ENCODE data around the gene SH3PXD2B. TPM values are rescaled to one million over a fixed set of nuclear protein-coding genes. Genes with fewer than 3 reads are reported as not detected.

Gene SH3PXD2B
- total and polyA plus RNA-seq, 10 of the 15 experiments (the other 5 are each of a cell fraction or from before 2014, with no cell fraction given) = 0.05 to 1.6 (median 0.57) TPM

DNA sequence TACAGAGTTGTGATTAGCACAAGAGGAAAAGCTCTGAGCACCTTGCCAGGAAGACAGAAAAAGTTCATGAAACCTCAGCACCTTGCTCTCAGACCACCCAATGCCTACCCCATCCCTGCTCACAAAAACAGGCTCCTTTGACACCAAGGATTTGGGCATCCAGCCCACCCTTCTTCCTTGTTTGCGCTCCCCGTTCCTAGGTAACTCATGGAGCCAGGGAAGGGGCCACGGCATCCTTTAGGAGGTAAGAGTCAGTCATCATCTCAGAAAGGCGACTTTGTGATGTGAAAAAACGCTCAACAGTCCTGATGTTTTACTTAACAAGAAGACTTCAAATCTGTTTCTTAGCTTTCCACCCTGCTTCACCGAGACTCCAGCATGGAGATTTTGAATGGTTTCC is 29.5 kb downstream of the SH3PXD2B start (continued):
- TF ChIP-seq, protein P1, sequence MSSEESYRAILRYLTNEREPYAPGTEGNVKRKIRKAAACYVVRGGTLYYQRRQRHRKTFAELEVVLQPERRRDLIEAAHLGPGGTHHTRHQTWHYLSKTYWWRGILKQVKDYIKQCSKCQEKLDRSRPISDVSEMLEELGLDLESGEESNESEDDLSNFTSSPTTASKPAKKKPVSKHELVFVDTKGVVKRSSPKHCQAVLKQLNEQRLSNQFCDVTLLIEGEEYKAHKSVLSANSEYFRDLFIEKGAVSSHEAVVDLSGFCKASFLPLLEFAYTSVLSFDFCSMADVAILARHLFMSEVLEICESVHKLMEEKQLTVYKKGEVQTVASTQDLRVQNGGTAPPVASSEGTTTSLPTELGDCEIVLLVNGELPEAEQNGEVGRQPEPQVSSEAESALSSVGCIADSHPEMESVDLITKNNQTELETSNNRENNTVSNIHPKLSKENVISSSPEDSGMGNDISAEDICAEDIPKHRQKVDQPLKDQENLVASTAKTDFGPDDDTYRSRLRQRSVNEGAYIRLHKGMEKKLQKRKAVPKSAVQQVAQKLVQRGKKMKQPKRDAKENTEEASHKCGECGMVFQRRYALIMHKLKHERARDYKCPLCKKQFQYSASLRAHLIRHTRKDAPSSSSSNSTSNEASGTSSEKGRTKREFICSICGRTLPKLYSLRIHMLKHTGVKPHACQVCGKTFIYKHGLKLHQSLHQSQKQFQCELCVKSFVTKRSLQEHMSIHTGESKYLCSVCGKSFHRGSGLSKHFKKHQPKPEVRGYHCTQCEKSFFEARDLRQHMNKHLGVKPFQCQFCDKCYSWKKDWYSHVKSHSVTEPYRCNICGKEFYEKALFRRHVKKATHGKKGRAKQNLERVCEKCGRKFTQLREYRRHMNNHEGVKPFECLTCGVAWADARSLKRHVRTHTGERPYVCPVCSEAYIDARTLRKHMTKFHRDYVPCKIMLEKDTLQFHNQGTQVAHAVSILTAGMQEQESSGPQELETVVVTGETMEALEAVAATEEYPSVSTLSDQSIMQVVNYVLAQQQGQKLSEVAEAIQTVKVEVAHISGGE (CRISPR knock-in tag; IDR thresholded peaks at IDR 0.05) = no peak

DNA sequence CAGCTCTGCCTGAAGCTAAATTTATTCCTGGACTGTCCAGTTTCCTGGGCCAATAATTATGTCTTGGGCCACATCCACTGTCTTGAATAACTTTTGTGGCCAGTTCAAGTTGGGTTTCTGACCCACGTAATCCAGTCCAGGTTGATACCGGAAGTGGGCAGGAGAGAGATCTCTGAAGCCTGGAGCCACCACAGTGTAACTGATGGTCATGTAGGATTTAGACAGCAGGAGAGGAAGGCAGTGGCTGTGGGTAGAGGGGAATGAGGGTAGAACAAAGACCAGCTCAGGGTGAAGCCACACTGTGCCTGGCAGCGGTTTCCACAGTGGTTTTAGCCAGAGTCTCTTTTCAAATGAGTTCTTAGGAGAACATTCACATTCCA is 30.2 kb downstream of the SH3PXD2B start:
- no peaks in the 10 kb centered on the region for H3K79me2 ChIP-seq (ENCODE audit: control insufficient read depth, insufficient read depth, low read length)
- FAIRE-seq (no peak), ATAC-seq (no peak), DNase-seq (ENCODE audit: low read depth, low spot score) (no peak)
- ChIA-PET CTCF (no interaction called here), POLR2A (no interaction called here), RAD21 (ENCODE audit: unreplicated experiment) (interaction anchor here (0.5 kb wide), 1 partner anchor 109 kb away, joined by 4 read pairs; no protein-coding TSS in a partner anchor), SMC1A (ENCODE audit: uncharacterized antibody, unreplicated experiment) (interaction anchor here (0.9 kb wide), 1 partner anchor 11 kb away, joined by 3 read pairs; no protein-coding TSS in a partner anchor)
- H3K4me3 ChIP-seq = no peak overlapping the region
- 40% methylated on average over 3 of the region's 3 CpGs for WGBS (ENCODE audit: insufficient coverage, insufficient replicate concordance, low lambda C conversion rate, missing lambda C conversion rate)
- H3K27me3 ChIP-seq (replicated peaks in 1 of 2; ENCODE audit: control insufficient read depth in 2 of 2, insufficient read depth in 2 of 2, low read length in 1 of 2) = no peaks in the 10 kb centered on the region; a peak in 1 of 4 replicates
- intact Hi-C loops (cut with micrococcal nuclease; ENCODE audit: unreplicated experiment) = no loop called here
- no peak overlapping the region for H3K27ac ChIP-seq (ENCODE audit: control insufficient read depth, insufficient read depth)
- in situ Hi-C loops (cut with MboI) = no loop called here
- no peaks in the 10 kb centered on the region for H3K9me3 ChIP-seq (replicated peaks; ENCODE audit: control insufficient read depth, insufficient read depth, low read length)
- H4K20me1 ChIP-seq (ENCODE audit: control insufficient read depth, insufficient read depth) = no peaks in the 10 kb centered on the region
- H2AFZ ChIP-seq (ENCODE audit: control insufficient read depth, low read depth, low read length) = no peak overlapping the region
- H3K4me1 ChIP-seq (ENCODE audit: control insufficient read depth, insufficient read depth, low read length) = no peaks in the 10 kb centered on the region
- no peaks in the 10 kb centered on the region for H3K36me3 ChIP-seq (ENCODE audit: control insufficient read depth in 2 of 2, insufficient read depth in 2 of 2, low read length in 1 of 2)
- no peak overlapping the region for H3K9ac ChIP-seq (ENCODE audit: control insufficient read depth, insufficient read depth, low read length)
- H3K4me2 ChIP-seq (ENCODE audit: control insufficient read depth, insufficient read depth) = no peak overlapping the region
- no TSS peak for BruUV-seq (replicated peaks)
- TF ChIP-seq ZZZ3 (IDR thresholded peaks at IDR 0.05; ENCODE audit: control insufficient read depth, insufficient read length, low read depth) (no peak), IKZF2 (IDR thresholded peaks at IDR 0.05) (no peak), CHD4 (IDR thresholded peaks at IDR 0.05) (no peak), ESRRA (IDR thresholded peaks at IDR 0.05; ENCODE audit: low read length) (no peak), NR2F1 (conservative IDR thresholded peaks at IDR 0.05) (no peak), RFX5 (IDR thresholded peaks at IDR 0.05; ENCODE audit: low read depth, low read length) (no peak), CREB1 (IDR thresholded peaks at IDR 0.05; ENCODE audit: low read depth) (no peak), IKZF1 (conservative IDR thresholded peaks at IDR 0.05) (no peak), JUND (IDR thresholded peaks at IDR 0.05; ENCODE audit: low read depth, low read length) (no peak), TARDBP (IDR thresholded peaks at IDR 0.05; ENCODE audit: borderline replicate concordance) (no peak), NRF1 (conservative IDR thresholded peaks at IDR 0.05; ENCODE audit: low read depth, low read length) (no peak), SMC3 (IDR thresholded peaks at IDR 0.05; ENCODE audit: borderline replicate concordance, low read length) (no peak)
- TF ChIP-seq, protein P2, sequence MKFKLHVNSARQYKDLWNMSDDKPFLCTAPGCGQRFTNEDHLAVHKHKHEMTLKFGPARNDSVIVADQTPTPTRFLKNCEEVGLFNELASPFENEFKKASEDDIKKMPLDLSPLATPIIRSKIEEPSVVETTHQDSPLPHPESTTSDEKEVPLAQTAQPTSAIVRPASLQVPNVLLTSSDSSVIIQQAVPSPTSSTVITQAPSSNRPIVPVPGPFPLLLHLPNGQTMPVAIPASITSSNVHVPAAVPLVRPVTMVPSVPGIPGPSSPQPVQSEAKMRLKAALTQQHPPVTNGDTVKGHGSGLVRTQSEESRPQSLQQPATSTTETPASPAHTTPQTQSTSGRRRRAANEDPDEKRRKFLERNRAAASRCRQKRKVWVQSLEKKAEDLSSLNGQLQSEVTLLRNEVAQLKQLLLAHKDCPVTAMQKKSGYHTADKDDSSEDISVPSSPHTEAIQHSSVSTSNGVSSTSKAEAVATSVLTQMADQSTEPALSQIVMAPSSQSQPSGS (IDR thresholded peaks at IDR 0.05; ENCODE audit: low read length) = no peak
- TF ChIP-seq, protein P3, sequence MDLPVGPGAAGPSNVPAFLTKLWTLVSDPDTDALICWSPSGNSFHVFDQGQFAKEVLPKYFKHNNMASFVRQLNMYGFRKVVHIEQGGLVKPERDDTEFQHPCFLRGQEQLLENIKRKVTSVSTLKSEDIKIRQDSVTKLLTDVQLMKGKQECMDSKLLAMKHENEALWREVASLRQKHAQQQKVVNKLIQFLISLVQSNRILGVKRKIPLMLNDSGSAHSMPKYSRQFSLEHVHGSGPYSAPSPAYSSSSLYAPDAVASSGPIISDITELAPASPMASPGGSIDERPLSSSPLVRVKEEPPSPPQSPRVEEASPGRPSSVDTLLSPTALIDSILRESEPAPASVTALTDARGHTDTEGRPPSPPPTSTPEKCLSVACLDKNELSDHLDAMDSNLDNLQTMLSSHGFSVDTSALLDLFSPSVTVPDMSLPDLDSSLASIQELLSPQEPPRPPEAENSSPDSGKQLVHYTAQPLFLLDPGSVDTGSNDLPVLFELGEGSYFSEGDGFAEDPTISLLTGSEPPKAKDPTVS (IDR thresholded peaks at IDR 0.05; ENCODE audit: low read depth, low read length) = no peak

All from GM12878 (cell line).